ENCODE data around the gene MMRN2. TPM values are rescaled to one million over a fixed set of nuclear protein-coding genes. Genes with fewer than 3 reads are reported as not detected.

Gene MMRN2
- total and polyA plus RNA-seq, 8 donors, result 20.6 to 41.8 (median 30.2) TPM

- Histone ChIP-seq H3K27ac (no peak overlapping the region), H3K36me3 (peaks cover 0 to 28% of the 10 kb centered on the region in 2 donors), H3K4me3 (no peak overlapping the region), H3K4me1 (no peaks in the 10 kb centered on the region), H3K27me3 (no peaks in the 10 kb centered on the region), H3K9me3 (no peaks in the 10 kb centered on the region)
- ATAC-seq (no peak), DNase-seq (no peak)
- intact Hi-C loops (cut with DNase I), result no loop called here
- TF ChIP-seq, protein P1, sequence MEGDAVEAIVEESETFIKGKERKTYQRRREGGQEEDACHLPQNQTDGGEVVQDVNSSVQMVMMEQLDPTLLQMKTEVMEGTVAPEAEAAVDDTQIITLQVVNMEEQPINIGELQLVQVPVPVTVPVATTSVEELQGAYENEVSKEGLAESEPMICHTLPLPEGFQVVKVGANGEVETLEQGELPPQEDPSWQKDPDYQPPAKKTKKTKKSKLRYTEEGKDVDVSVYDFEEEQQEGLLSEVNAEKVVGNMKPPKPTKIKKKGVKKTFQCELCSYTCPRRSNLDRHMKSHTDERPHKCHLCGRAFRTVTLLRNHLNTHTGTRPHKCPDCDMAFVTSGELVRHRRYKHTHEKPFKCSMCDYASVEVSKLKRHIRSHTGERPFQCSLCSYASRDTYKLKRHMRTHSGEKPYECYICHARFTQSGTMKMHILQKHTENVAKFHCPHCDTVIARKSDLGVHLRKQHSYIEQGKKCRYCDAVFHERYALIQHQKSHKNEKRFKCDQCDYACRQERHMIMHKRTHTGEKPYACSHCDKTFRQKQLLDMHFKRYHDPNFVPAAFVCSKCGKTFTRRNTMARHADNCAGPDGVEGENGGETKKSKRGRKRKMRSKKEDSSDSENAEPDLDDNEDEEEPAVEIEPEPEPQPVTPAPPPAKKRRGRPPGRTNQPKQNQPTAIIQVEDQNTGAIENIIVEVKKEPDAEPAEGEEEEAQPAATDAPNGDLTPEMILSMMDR (IDR thresholded peaks at IDR 0.05), result no peak
Measured at GRCh38 chr10:86929468-86930380, 27.7 kb downstream of the MMRN2 start.

GRCh38 chr10:86922553-86922961 lies 34.9 kb downstream of the MMRN2 start:
- Histone ChIP-seq H3K4me3 (no peak overlapping the region), H3K36me3 (peaks cover 0 to 3% of the 10 kb centered on the region in 2 donors), H3K4me1 (no peaks in the 10 kb centered on the region), H3K9me3 (no peaks in the 10 kb centered on the region), H3K27me3 (no peaks in the 10 kb centered on the region), H3K27ac (no peak overlapping the region)
- TF ChIP-seq, protein P1 (IDR thresholded peaks at IDR 0.05), result no peak
- no peak for DNase-seq
- peak; percentile 82 for ATAC-seq
- intact Hi-C loops (cut with DNase I), result no loop called here

- H3K4me1 ChIP-seq, result no peaks in the 10 kb centered on the region
- H3K4me3 ChIP-seq, result no peak overlapping the region
- H3K27me3 ChIP-seq, result no peaks in the 10 kb centered on the region
- intact Hi-C loops (cut with DNase I), result no loop called here
- H3K9me3 ChIP-seq, result no peaks in the 10 kb centered on the region
- ATAC-seq (no peak), DNase-seq (no peak)
- H3K36me3 ChIP-seq, result peaks cover 0 to 10% of the 10 kb centered on the region in 2 donors
- no peak overlapping the region for H3K27ac ChIP-seq
- TF ChIP-seq, protein P1 (IDR thresholded peaks at IDR 0.05), result no peak
Measured at GRCh38 chr10:86918022-86918471, 39.4 kb downstream of the MMRN2 start.

DNA sequence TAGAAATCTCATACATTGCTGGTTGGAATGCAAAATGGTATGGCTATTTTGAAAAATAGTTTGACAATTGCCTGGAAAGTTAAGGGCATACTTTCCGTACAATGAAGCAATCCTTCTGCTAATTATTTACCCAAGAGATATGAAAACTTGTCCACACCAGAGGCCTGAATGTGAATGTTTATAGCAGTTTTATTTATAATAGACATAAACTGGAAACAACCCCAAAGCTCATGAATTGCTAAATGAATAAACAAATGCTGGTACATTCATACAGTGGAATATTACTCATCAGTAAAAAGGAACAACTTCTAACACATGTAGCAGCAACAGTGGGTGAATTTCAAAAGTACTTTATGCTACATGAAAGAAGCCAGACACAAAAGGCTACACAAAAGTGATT lies 42.7 kb downstream of the MMRN2 start:
- DNase-seq (no peak), ATAC-seq (no peak)
- Histone ChIP-seq H3K9me3 (no peaks in the 10 kb centered on the region), H3K27ac (no peak overlapping the region), H3K27me3 (no peaks in the 10 kb centered on the region), H3K4me1 (no peaks in the 10 kb centered on the region), H3K4me3 (no peak overlapping the region), H3K36me3 (peaks cover 0 to 10% of the 10 kb centered on the region in 2 donors)
- TF ChIP-seq, protein P1 (IDR thresholded peaks at IDR 0.05), result no peak
- intact Hi-C loops (cut with DNase I), result no loop called here

DNA sequence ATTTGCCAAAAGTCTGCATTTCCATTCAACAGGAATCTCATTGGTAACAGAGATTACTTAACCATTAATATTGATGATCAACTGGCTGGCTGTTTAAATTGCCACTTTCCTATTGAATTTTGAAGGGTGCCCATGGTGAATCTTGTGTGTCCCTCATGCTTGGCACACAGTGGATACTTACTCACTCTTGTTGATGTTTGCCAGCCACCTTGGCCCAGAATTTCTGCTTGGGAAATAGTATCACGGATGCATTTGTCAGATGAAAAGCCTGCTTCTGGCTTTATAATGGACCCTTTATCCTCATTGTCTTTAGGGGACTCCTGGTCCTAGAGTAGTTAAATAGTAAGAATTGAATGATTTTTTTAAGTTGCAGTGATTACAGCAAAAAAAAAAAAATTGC lies 52.0 kb downstream of the MMRN2 start:
- Histone ChIP-seq H3K27me3 (no peaks in the 10 kb centered on the region), H3K4me3 (no peak overlapping the region), H3K4me1 (peaks cover 0 to 5% of the 10 kb centered on the region in 2 donors), H3K9me3 (peaks cover 0 to 4% of the 10 kb centered on the region in 2 donors), H3K27ac (no peak overlapping the region), H3K36me3 (no peaks in the 10 kb centered on the region)
- DNase-seq (no peak), ATAC-seq (no peak)
- intact Hi-C loops (cut with DNase I), result no loop called here
- TF ChIP-seq, protein P1 (IDR thresholded peaks at IDR 0.05), result no peak
